Activated CD8-positive, alpha-beta memory T cell treated with anti-CD3 and anti-CD28 coated beads for 48 hours (primary cell): ENCODE data around the gene ABHD1.
"Not testable (repeated sequence)": the region's sequence is repeated elsewhere in the genome, so short reads cannot be mapped to it uniquely, and the experiment has no call there.

Source experiments
- DNase-seq, 3 experiments: peaks; one replicate each; pipeline ENCODE4 v3.0.0-alpha.2; 2020; ENCODE audit warnings: low read depth in 2 of 3, low spot score in 2 of 3

The ABHD1 gene

GRCh38 chr2:27162151-27163121 lies 38.8 kb downstream of the ABHD1 start:
- no peak for DNase-seq

- DNase-seq = no peak
Observed at GRCh38 chr2:27164960-27165763, 41.5 kb downstream of the ABHD1 start.

DNA sequence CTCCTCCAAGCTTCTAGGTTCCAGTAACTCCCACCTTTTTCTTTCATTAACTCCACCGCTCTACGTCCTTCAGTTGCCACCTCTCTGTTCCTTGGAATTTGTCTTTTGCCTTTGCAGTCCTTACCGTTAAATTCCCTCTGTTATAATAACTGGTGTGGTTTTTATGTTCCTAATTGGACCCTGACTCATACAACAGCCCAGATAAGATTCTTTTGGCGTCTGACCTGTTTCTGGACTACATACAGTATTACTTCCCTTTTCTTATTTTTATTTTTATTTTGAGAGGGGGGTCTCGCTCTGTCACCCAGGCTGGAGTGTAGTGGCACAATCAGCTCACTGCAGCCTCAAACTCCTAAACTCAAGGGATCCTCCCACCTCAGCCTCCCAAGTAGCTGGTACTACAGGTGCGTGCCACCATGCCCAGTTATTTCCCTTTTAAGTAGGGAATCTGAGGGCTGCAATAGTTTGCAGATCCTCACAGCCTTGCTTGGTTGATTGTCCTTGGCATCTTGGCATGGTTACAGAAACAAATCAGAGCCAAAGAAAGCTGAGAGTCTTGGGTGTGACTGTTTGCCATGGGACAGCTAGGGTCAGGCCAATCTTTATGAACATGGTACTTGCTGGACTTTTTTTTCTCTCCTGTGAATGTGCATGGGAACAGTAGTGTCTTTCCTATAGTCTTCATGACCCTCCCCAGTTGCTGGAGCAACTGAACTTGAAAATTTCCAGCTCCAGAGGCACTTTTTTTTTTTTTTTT lies 47.1 kb downstream of the ABHD1 start:
- no peak for DNase-seq

- no peak for DNase-seq
Observed at GRCh38 chr2:27171351-27171848, 47.8 kb downstream of the ABHD1 start.

DNA sequence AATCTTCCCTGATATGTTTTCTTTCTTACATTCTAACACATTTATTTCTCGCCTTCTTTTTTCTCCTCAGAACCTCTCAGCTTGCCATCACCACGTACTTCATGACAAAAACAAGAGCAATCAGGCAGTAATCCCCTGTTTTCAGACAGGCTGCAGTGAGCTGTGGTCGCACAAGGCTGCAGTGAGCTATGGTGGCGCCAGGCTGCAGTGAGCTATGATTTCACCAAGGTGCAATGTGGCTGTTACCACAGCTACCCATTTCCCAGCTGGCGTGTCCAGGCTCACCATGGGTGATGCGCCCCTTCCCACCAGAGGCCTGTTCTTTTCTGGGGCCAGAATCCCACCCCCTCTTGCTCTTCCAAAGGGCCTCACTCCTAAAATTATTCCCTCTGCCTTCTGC lies 51.0 kb downstream of the ABHD1 start:
- DNase-seq = no peak

- no peak for DNase-seq
Observed at GRCh38 chr2:27175330-27175729, 51.7 kb downstream of the ABHD1 start.

- DNase-seq = not testable (repeated sequence)
Observed at GRCh38 chr2:27175781-27176180, 52.2 kb downstream of the ABHD1 start.

DNA sequence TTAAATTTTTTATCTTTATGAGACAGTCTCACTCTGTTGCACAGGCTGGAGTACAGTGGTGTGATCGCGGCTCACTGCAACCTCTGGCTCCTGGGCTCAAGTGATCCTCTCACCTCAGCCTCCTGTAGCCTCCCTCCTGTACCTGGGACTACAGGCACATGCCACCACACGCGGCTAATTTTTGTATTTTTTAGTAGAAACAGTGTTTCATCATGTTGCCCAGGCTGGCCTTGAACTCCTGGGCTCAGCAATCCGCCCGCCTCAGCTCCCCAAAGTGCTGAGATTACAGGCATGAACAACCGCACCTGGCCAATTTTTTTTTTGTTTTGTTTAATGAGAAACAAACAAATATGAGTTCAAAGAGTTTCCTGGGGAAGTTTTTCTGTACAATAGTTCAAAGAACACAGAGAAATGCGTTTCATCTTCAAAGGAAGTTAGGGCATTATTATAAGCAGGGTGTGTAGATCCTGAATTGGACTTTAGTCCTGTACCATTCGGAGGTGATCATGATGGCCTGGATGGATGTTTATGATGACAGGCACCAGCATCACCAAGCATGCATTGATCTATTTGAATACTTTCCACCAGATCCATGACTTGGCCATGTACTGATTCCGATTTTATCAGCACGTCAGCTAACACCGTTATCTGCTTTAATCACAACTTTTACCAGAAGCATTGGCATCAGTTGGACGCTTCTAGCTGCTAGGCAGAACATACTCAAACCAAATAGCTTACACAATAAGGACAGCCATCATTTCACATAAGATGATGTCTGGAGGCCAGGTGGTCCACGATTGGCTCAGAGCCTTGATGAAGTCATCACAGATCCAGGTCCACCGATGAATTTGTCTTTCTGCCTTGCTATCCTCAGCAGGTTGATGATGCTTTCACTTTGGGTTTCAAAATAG lies 54.1 kb downstream of the ABHD1 start:
- no peak for DNase-seq

GRCh38 chr2:27178469-27178868 lies 54.9 kb downstream of the ABHD1 start:
- no peak for DNase-seq

DNA sequence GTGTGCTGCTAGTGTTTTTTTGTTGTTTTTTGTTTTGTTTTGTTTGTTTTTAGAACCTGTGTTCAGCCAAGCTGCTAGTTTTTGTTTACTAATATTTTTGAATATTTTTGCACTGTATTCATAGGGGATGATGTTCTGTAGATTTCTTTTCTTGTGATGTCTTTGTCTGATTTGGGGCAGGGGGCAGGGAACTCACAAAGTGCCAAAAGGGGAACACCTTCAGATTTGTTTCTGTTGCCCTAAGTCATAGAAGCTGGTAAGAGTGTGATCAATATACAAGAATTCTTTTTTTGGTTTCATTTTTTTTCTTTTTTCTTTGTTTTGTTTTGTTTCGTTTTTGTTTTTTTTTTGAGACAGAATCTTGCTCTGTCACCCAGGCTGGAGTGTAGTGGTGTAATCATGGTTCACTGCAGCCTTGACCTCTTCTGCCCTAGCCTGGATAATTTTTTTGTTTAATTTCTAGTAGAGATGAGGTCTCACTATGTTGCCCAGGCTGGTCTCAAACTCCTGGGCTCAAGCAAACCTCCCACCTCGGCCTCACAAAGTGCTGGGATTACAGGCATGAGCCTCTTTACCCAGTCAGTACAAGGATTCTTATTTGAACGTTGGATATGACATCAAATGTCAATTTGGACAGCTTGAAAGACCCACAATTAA lies 55.9 kb downstream of the ABHD1 start:
- DNase-seq = no peak
